HL-60 (cell line): ENCODE results near the gene TKTL1.

ENCODE experiments used
- GABPA ChIP-seq: IDR thresholded peaks from 2 replicates; pipeline ENCODE4 v1.6.1; 2012; ENCODE audit warnings: low read depth
- POLR2AphosphoS5 ChIP-seq: IDR thresholded peaks from 2 replicates; pipeline ENCODE4 v1.6.1; 2012; ENCODE audit warnings: low read depth
- SPI1 ChIP-seq: IDR thresholded peaks from 2 replicates; pipeline ENCODE4 v1.6.1; 2012; ENCODE audit warnings: low read depth, mild to moderate bottlenecking, borderline replicate concordance
- TF ChIP-seq, protein P1 (sequence below): IDR thresholded peaks from one replicate; pipeline ENCODE4 v1.5.1; 2011; ENCODE audit warnings: low read length, control low read depth, inconsistent platforms; ENCODE audit not compliant: insufficient read depth
- TF ChIP-seq, protein P2 (sequence below): IDR thresholded peaks from 2 replicates; pipeline ENCODE4 v1.6.1; 2012; ENCODE audit warnings: low read depth; ENCODE audit not compliant: insufficient replicate concordance

DNA sequence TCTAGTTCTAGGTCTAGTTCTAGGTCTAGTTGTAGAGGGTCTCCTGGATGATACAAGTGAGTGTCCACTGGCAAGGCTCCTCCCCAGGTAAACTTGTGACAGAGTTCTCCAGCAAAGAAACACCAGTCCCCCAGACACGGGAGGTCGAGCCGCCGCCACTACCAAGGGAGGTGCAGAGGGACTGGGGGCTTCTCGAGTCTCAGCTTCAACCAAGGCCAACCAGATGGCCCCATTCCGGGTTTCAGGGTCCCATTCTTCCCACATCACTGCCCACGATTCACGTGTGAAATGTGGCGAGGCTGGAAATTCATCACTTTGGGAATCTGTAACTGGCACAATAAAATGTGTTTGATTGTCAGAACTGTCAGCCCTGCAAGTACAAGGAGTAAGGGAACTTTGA, 37.5 kb downstream of the TKTL1 start:
- TF ChIP-seq, protein P1, sequence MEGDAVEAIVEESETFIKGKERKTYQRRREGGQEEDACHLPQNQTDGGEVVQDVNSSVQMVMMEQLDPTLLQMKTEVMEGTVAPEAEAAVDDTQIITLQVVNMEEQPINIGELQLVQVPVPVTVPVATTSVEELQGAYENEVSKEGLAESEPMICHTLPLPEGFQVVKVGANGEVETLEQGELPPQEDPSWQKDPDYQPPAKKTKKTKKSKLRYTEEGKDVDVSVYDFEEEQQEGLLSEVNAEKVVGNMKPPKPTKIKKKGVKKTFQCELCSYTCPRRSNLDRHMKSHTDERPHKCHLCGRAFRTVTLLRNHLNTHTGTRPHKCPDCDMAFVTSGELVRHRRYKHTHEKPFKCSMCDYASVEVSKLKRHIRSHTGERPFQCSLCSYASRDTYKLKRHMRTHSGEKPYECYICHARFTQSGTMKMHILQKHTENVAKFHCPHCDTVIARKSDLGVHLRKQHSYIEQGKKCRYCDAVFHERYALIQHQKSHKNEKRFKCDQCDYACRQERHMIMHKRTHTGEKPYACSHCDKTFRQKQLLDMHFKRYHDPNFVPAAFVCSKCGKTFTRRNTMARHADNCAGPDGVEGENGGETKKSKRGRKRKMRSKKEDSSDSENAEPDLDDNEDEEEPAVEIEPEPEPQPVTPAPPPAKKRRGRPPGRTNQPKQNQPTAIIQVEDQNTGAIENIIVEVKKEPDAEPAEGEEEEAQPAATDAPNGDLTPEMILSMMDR, result no peak
- TF ChIP-seq POLR2AphosphoS5, result no peak
- TF ChIP-seq SPI1, result no peak
- no peak for TF ChIP-seq GABPA
- TF ChIP-seq, protein P2, sequence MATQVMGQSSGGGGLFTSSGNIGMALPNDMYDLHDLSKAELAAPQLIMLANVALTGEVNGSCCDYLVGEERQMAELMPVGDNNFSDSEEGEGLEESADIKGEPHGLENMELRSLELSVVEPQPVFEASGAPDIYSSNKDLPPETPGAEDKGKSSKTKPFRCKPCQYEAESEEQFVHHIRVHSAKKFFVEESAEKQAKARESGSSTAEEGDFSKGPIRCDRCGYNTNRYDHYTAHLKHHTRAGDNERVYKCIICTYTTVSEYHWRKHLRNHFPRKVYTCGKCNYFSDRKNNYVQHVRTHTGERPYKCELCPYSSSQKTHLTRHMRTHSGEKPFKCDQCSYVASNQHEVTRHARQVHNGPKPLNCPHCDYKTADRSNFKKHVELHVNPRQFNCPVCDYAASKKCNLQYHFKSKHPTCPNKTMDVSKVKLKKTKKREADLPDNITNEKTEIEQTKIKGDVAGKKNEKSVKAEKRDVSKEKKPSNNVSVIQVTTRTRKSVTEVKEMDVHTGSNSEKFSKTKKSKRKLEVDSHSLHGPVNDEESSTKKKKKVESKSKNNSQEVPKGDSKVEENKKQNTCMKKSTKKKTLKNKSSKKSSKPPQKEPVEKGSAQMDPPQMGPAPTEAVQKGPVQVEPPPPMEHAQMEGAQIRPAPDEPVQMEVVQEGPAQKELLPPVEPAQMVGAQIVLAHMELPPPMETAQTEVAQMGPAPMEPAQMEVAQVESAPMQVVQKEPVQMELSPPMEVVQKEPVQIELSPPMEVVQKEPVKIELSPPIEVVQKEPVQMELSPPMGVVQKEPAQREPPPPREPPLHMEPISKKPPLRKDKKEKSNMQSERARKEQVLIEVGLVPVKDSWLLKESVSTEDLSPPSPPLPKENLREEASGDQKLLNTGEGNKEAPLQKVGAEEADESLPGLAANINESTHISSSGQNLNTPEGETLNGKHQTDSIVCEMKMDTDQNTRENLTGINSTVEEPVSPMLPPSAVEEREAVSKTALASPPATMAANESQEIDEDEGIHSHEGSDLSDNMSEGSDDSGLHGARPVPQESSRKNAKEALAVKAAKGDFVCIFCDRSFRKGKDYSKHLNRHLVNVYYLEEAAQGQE, result no peak
